Stimulated activated CD4-positive, alpha-beta T cell treated with anti-CD3 and anti-CD28 coated beads, Interleukin-4, amount 100 ng/mL, for 1 hour (primary cell): Measurements from ENCODE around the gene ESYT1.
A peak's percentile ranks its signal among the peaks of the same experiment; 100 is the strongest.
"Not testable (repeated sequence)": the region's sequence is repeated elsewhere in the genome, so short reads cannot be mapped to it uniquely, and the experiment has no call there.

ENCODE experiments used
- DNase-seq: peaks from one replicate; pipeline ENCODE4 v3.0.0-alpha.2; 2020

The ESYT1 gene

DNA sequence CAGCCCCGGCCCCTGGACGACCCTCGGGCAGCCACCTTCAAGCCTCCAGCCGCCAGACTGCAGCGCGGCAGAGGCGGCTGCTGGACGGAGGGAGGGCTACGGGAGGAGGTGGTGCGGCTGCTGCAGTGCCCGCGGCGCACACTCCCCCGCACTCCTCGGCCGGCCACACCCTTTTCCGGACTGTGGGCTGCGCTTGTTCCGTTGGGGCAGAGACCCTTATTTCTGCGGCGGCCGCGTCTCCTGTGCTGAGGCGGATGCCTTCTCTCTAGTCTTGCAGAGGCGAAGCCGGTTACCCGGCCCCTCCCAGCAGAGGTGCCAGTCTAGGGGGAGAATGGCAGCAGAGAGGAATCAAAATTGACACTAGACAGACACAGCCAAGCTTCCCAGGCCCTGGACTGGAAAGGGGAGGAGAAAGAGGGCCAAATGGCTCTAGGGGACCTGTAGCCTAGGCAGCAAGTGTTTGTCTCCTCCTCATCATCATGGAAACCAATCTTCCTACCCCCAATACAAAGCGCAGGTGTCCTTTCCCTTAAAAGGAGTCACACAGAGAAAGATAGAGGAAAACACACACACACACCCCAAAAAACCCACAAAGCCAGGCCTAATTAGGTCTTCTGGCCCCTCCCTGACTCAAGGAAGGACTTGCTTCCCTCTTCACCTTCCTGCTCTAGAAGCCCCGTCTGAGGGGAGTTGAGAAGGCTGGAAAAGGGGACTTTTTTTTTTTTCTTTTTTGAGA lies 1.3 kb downstream of the ESYT1 start:
- DNase-seq = peak; percentile 58

DNA sequence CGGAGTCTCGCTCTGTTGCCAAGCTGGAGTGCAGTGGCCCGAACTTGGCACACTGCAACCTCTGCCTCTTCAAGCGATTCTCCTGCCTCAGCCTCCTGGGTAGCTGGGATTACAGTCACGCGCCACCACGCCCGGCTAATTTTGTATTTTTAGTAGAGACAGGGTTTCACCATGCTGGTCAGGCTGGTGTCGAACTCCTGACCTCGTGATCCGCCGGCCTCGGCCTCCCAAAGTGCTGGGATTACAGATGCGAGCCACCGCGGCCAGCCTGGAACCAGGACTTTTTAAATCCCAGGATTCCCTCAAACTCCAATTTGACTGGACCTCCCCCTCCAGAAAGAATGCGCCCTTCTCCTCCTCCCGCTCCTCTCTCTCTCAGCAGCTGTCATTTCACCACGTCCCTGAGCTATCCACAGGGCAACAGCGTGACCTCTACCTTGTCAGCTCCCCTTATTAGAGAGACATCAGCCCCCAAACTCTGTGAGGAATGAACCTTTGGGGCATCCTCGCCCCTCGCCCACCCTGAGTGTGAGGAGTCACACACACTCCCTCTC lies 2.0 kb downstream of the ESYT1 start:
- DNase-seq = no peak

DNA sequence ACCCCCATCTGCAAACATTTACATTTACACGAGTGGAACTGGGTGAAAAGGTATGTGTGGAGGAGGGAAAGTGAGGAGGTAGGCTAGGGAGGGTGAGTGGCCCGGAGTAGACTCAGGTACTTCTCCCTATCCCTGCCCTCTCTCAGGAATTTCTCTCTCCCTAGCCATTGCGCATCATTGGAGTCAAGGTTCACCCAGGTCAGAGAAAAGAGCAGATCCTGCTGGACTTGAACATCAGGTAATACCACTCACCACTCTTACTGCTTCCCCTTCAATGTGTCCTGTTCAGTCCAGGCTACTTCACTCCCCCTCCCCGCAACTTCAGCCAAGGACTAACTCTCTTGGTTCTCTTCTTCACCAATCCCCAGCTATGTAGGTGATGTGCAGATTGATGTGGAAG lies 2.8 kb downstream of the ESYT1 start:
- no peak for DNase-seq

DNA sequence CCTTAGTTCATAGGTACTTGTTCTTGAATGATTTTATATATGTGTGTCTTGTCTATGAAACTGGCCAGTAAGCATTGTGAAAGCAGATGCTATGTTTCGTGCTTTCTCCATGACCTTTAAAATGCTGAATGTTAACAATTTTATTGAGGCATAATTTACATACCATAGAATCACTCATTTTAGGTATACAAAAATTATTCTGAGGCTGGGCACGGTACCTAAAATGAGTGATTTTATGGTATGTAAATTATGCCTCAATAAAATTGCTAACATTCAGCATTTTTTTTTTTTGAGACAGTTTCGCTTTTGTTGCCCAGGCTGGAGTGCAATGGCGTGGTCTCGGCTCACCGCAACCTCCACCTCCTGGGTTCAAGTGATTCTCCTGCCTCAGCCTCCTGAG lies 6.8 kb downstream of the ESYT1 start:
- no peak for DNase-seq

DNA sequence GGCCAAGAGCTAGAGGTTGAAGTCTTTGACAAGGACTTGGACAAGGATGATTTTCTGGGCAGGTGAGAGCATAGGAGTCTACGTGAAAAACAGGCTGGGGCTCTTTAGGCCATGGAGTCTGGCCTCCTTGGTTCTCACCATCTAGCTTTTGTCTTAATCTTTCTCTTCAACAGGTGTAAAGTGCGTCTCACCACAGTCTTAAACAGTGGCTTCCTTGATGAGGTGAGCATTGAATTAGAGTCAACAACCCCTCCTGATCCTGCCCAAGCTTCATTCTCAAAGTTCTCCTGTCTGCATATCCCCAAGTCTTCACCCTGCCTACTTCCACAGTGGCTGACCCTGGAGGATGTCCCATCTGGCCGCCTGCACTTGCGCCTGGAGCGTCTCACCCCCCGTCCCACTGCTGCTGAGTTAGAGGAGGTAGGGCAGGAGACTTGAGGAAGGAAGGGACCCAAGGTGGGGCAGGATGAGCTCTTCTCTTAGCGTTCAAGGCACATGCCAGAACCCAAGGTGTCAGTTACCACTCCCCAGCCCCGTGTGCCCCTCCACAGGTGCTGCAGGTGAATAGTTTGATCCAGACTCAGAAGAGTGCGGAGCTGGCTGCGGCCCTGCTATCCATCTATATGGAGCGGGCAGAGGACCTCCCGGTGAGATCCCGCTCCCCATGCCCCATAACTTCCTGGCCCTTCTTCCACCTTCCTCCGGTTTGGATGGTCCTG lies 9.9 kb downstream of the ESYT1 start:
- DNase-seq = no peak

DNA sequence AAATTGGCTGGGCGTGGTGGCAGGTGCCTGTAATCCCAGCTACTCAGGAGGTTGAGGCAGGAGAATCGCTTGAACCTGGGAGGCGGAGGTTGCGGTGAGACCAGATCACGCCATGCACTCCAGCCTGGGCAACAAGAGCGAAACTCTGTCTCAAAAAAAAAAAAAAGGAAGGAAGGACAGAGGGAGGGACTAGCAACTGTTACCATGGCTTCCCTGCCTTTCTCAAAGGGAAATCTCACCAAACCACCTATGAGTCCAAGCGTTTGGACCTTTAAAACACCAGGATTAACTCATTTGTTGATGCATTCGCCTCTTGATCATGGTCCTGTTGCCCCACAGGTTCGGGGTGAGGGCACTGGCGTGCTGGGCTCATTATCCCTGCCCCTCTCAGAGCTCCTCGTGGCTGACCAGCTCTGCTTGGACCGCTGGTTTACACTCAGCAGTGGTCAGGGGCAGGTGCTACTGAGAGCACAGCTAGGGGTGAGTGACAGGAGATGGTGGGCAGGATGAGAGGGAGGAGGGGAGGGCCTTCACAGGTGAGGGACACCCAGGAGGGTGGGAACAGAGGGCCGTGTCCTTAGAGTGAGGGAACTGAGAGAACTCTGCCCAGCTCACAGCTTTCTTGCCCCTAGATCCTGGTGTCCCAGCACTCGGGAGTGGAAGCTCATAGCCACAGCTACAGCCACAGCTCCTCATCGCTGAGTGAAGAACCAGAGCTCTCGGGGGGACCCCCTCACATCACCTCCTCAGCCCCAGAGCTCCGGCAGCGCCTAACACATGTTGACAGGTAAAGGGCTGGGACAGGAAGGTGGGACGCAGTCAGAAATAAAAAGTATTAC lies 14.1 kb downstream of the ESYT1 start:
- DNase-seq = no peak

DNA sequence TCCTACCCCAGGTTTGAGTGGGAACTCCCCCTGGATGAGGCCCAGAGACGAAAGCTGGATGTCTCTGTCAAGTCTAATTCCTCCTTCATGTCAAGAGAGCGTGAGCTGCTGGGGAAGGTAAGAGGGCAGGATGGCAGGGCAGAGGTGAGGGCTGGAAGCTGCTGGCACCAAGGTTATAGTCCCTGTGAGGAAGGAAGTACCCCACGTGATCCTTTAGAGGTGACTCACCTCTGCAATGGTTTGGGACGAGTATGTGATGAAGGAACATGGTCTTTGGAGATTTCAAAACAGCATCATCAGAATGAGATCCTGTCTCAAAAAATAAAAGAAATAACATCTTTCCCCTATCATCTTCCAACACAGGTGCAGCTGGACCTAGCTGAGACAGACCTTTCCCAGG lies 15.2 kb downstream of the ESYT1 start:
- DNase-seq = no peak

DNA sequence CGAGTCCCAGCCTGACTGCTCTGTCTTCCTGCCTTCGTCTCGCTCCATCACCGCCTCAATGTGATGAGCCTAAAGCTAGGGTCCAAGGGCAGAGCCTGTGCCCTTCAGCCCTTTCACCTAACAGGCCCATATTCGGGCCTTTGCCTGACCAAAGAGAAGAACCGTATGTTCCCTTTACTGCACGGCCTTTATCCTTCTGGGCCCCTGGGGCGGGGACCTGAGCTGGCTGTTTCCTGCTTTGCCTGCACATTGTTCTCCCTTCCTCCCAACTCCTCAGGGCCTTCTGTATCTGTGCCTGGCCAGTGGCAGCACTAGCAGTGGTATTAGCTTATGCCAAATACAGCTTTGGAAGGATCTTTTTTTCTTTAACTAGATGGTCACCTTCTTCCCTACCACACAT lies 15.8 kb downstream of the ESYT1 start:
- DNase-seq = no peak

DNA sequence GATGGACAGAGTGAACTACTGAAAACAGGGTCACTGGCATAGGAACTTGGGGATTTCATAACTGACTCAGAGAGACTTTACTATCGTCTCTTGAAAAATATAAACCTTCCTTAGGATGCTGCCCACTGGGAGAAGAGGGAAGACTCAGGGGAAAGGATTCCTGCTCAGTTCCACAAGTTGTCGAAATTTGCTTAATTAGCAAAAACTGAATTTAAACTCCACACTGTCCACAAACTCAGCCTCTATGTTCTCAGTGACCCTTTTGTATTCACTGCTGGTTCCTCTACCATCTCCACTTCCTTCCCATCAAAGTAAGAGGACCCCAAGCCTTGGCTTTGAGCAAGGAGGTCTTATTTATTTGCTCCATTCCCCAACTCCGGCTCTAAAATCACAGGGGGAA lies 17.1 kb downstream of the ESYT1 start:
- DNase-seq = no peak

DNA sequence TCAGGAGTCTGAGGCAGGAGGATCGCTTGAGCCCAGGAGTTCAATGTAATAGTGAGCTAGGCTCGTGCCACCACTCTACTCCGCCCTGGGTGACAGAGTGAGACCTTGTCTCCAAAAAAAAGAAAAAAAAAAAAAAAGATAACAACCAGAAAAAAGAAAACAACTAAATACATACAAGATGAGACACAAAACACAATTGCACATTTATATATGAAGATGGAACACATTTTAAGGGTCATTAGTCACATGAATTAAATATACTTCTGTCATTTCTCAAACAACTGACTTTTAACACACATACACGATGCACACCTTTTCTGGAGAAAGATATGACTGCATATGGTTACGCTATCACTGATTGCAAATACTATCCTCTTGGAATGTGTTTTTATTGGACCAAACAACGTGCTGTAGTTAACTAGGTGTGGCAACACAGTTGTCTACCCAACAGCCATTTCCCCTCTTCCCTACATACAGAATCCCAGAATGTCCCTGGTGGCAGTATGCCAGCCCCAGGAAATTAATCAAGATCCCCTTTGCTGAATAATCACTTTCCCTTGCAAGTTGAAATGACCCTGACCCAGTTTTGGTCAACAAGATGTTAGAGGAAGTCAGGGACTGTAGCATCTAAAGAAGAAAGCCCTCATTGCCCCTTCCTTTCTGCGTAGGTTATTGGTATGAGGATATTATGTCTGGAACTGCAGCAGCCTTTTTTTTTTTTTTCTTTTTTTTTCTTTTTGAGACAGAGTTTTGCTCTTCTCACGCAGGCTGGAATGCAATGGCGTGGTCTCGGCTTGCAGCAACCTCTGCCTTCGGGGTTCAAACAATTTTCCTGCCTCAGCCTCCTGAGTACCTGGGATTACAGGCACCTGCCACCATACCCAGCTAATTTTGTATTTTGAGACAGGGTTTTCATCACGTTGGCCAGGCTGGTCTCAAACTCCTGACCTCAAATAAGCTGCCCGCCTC lies 18.7 kb downstream of the ESYT1 start:
- DNase-seq = no peak

DNA sequence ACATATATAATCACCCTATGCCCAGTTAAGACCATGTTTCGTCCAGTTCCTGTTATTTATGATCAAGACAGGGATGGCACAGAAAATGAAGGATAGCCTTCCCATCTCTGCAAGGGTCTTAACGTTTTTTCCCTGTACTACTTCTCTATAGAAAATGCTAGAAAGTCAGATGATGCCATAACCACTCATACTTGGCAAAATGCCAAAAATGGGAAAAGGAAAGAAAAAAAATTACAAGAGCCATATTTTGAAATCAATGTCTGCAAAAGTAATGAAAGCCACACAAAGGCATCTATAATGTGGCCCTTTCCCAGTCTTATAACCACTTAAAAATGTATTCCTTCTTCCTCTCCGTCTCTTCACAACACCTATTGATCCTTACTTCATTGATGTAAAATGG lies 22.5 kb downstream of the ESYT1 start:
- DNase-seq = no peak

DNA sequence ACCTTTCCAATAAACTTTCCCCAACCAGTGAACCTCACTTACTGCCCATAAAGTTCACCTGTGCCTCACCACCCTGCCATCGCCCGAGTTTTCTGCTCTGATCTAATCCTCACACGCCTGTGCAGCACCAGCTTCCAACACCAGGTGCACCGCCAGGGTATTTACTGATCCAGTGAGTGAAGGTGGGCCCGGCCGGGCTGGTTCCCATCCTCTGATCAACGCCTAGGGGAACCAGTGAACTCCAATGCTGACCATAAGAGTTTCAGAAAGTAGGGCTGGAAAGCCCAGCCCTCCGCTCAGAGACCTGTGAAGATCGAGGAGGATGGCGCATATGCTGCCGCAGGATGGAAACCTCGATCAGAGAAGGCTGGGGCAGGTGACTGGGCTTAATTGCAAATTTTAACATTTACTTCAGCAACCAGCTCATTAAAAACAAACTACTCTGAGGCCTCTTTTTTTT lies 23.6 kb downstream of the ESYT1 start:
- peak; percentile 66 for DNase-seq

DNA sequence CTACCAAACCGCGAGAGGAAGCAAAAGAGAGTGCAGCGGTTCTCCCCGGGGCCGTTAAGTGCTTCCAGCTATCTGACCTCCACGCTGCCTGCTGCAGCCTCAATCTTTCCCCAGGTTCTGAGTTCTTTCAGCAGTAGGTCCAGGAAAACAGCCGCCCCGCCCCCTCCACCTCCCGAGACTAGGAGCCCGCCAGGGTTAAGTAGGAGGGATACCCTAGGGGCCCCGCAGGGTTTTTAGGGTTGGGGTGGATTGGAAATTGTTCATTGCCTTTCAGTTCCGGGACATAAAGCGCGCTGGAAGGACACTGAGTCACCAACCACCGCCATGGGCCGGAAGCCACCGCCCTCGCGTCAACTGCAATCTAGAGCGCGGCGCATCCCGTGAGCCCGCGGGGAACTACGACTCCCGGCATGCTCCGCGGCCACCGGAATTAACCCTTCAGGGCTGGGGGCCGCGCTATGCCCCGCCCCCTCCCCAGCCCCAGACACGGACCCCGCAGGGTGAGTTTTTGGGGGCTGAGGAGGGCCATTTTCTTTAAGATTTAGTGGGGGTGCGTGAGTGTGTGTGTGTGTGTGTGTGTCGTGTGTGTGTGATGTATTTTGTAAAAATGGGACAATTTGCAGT lies 24.2 kb downstream of the ESYT1 start, which contains the start of gene MYL6B:
Gene MYL6B, plus strand, starts transcription at position 456 of the 624 bp plus-strand sequence. CDS start 1,332 bp downstream, outside the sequence.
- DNase-seq = peak; percentile 95

DNA sequence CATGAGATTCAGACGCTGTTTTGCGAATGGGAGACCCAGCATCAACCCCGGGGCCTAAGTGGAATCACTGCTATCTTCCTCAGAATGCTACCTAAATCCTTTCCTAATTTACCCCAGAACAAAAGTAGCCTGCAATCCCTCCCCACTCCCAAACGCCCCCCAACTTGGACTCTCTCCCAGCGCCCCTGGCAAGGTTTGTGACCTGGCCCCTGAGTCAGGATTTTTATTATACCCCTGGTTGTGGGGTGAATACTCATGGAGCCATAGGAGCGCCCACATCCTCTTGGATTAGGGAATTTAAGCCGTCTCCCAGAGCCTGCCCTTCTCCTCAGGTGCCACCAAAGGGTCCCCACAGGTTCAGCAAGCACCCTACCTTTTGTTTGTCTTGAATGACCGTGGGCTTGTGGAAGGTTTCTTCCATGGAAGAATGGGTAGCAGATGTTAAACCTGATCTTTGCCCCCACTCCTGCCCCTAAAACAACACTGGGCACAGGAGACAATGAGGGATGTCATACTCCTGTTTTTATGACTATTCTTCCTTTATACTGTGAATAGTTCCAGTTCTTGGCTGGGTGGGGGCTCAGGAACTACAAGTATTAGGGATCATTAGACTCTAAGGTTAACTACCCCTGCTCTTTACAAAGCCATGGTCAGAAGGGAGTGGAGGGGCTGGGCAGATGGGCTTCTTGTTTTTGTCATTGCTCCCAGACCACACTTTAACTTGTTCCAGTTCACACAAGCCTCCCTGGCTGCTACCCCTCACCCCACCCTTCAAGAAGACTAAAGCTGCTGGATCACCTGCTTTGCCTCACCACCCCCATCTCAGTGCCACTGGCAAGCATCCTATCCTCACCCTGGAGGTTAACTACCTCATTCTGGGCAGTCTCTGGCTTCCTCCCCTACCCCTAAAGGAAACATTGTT lies 24.9 kb downstream of the ESYT1 start:
- no peak for DNase-seq

DNA sequence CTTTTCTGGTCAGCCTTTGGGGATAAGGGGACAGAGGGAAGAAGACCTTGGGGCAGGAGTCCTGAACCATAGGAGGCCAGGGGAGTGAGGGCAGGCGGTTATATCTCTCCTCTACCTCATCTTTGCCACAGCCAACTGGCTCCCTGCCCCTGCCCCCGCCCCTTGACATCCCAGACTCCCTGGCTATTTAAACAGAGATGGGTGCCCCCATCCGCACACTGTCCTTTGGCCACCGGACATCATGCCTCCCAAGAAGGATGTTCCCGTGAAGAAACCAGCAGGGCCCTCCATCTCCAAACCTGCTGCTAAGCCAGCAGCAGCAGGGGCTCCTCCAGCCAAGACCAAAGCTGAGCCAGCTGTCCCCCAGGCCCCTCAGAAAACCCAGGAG lies 25.6 kb downstream of the ESYT1 start:
- no peak for DNase-seq

DNA sequence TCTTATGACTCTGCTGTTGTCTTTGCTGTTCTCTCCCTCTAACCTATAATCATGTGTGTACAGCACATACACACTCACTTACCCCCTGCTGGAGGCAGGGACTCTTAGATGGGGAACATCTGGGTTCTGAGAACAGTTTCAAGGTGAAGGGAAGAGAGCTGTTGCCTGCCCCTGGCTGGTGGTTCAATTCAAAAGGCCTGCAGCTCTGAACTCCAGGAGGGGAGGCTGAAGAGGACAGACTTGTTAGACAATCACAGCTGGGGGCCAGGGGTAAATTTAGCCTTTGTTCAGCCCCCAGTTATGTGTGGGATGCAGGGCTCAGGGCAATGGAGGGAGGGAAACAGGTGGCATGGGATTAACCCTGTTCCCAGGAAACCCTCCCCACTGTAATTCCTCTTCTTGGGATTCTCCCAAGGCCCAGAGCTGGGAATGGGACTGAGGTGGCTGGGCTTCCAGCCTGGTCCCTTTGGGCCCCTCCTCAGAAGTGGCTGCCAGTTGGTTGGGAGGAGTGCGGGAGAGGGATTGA lies 26.2 kb downstream of the ESYT1 start:
- no peak for DNase-seq

DNA sequence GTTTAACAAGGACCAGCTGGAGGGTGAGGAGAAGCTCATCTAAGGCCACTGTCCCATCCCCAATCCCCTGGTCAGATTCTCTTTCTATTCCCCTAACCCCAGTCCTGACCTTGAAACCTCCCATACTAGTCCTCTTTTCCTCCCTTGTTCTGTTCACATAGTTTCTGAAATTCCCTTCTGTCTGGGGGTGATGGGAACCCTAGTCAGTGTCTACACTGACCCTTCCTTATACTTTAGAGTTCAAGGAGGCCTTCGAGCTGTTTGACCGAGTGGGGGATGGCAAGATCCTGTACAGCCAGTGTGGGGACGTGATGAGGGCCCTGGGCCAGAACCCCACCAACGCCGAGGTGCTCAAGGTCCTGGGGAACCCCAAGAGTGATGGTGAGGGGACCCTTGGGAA lies 26.8 kb downstream of the ESYT1 start:
- DNase-seq = no peak

DNA sequence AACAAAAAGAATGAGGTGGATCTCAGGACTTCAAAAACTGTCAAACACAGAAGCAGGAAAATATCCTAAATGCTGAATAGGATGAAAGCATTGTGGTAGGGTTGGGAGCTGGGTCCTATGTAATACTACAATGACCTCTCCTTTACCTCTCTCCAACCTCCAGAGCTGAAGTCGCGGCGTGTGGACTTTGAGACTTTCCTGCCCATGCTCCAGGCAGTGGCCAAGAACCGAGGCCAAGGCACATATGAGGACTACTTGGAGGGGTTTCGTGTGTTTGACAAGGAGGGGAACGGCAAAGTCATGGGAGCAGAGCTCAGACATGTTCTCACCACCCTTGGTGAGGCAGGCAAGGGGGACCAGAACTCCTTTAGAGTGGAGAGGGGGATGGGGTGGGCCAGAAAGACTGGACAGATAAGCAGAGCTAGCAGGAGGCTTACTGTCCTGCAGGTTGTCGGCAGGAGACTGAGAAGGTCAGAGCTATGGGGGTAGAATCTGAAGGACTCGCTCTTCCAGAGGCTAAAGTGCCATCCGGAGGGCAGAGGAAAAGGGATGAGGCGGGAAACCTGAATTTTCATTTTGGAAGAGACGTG lies 27.3 kb downstream of the ESYT1 start:
- DNase-seq = no peak

DNA sequence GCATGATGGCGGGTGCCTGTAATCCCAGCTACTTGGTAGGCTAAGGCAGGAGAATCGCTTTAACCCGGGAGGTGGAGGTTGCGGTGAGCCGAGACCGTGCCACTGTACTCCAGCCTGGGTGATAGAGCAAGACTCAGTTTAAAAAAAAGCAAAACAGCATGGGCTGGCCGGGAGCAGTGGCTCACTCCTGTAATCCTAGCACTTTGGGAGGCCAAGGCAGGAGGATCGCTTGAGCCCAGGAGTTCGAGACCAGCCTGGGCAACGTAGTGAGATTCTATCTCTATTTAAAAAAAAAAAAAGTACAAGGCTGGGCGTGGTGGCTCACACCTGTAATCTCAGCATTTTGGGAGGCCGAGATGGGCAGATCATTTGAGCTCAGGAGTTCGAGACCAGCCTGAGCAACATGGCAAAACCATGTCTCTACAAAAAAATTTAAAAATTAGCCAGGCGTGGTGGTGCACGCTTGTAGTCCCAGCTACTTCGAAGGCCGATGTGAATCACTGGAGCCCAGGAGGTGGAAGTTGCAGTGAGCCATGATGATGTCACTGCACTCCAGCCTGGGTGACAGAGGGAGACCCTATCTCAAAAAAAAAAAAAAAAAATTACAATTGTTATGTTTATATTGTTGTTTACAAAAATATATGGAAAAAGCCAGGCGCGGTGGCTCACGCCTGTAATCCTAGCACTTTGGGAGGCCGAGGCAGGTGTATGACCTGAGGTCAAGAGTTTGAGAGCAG lies 28.6 kb downstream of the ESYT1 start:
- not testable (repeated sequence) for DNase-seq
